Measurements from ENCODE around the gene TPRG1L. TPM values are rescaled to one million over a fixed set of nuclear protein-coding genes. Genes with fewer than 3 reads are reported as not detected.

Gene TPRG1L
- total and polyA plus RNA-seq, 10 of the 15 experiments (the other 5 are each of a cell fraction or from before 2014, with no cell fraction given): 1.5 to 16.5 (median 8.0) TPM

DNA sequence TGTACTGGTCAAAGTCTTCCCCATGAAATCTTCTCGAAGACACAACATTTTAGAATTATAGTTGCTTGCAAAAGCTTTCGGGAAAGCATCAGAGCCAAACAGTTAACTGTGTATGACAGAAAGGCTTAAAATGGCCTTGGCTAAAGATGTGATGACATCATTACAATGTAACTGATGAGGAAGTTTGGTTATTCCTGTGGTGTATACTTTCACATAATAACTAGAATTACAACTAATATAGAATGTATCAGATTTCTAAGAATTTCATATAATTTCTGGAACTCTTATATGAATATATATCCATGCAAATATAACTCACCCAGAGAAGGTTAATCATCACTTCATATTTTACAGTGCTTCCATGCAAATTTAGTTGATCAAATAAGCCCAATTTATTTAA, 35.9 kb downstream of the TPRG1L start:
- H3K9me3 ChIP-seq (replicated peaks; ENCODE audit: control insufficient read depth, insufficient read depth, low read length): no peaks in the 10 kb centered on the region
- no peak overlapping the region for H2AFZ ChIP-seq (ENCODE audit: control insufficient read depth, low read depth, low read length)
- ChIA-PET SMC1A (ENCODE audit: uncharacterized antibody, unreplicated experiment) (interaction anchor here (1.0 to 1.1 kb wide), 3 partner anchors 13 to 33 kb away, joined by 3 read pairs; no protein-coding TSS in a partner anchor), RAD21 (ENCODE audit: unreplicated experiment) (no interaction called here), CTCF (interaction anchor here (0.7 to 0.9 kb wide), 2 partner anchors 12 to 64 kb away, joined by 3 read pairs; no protein-coding TSS in a partner anchor), POLR2A (no interaction called here)
- ATAC-seq: no peak
- peaks cover 62% of the 10 kb centered on the region for H3K4me1 ChIP-seq (ENCODE audit: control insufficient read depth, insufficient read depth, low read length)
- in situ Hi-C loops (cut with MboI): no loop called here
- TF ChIP-seq RAD51 (IDR thresholded peaks at IDR 0.05) (no peak), FOXM1 (IDR thresholded peaks at IDR 0.05; ENCODE audit: low read depth, low read length) (peak; percentile 26; the same call in 1 of the 2 replicates), JUNB (IDR thresholded peaks at IDR 0.05) (peak; percentile 38), ZNF592 (IDR thresholded peaks at IDR 0.05) (no peak), CREB1 (IDR thresholded peaks at IDR 0.05; ENCODE audit: low read depth) (peak; percentile 82), ZBTB11 (CRISPR knock-in tag; IDR thresholded peaks at IDR 0.05) (no peak), ELK1 (IDR thresholded peaks at IDR 0.05; ENCODE audit: low read depth, low read length) (no peak), CREM (IDR thresholded peaks at IDR 0.05; ENCODE audit: low read depth) (peak; percentile 68), RUNX3 (IDR thresholded peaks at IDR 0.05; ENCODE audit: low read length) (peak; percentile 61; the same call in 1 of the 2 replicates), IKZF2 (IDR thresholded peaks at IDR 0.05) (0 out of 4 replicates have a peak, but pooled peaks of 1 of the 2 experiments have one; percentile 12), ATF7 (IDR thresholded peaks at IDR 0.05; ENCODE audit: low read depth) (peak; percentile 96)
- TF ChIP-seq, protein P1, sequence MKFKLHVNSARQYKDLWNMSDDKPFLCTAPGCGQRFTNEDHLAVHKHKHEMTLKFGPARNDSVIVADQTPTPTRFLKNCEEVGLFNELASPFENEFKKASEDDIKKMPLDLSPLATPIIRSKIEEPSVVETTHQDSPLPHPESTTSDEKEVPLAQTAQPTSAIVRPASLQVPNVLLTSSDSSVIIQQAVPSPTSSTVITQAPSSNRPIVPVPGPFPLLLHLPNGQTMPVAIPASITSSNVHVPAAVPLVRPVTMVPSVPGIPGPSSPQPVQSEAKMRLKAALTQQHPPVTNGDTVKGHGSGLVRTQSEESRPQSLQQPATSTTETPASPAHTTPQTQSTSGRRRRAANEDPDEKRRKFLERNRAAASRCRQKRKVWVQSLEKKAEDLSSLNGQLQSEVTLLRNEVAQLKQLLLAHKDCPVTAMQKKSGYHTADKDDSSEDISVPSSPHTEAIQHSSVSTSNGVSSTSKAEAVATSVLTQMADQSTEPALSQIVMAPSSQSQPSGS (IDR thresholded peaks at IDR 0.05; ENCODE audit: low read length): peak; percentile 57; the same call in 1 of the 2 replicates
- DNase-seq (ENCODE audit: low read depth, low spot score): no peak
- peak overlapping the region; percentile 32; the same call in 1 of the 2 replicates for H3K4me3 ChIP-seq
- H4K20me1 ChIP-seq (ENCODE audit: control insufficient read depth, insufficient read depth): no peaks in the 10 kb centered on the region
- WGBS (ENCODE audit: insufficient coverage, insufficient replicate concordance, low lambda C conversion rate, missing lambda C conversion rate): 18% methylated on average over 2 of the region's 2 CpGs
- no peaks in the 10 kb centered on the region for H3K27me3 ChIP-seq (replicated peaks in 1 of 2; ENCODE audit: control insufficient read depth in 2 of 2, insufficient read depth in 2 of 2, low read length in 1 of 2)
- no TSS peak for BruUV-seq (replicated peaks)
- H3K27ac ChIP-seq (ENCODE audit: control insufficient read depth, insufficient read depth): peak overlapping the region; percentile 14
- intact Hi-C loops (cut with micrococcal nuclease; ENCODE audit: unreplicated experiment): no loop called here
- peak overlapping the region; percentile 71; the same call in 1 of the 2 replicates for H3K4me2 ChIP-seq (ENCODE audit: control insufficient read depth, insufficient read depth)
- H3K36me3 ChIP-seq (ENCODE audit: control insufficient read depth in 2 of 2, insufficient read depth in 2 of 2, low read length in 1 of 2): peaks cover 0 to 2% of the 10 kb centered on the region in 2 experiments; a peak in 2 of 4 replicates
- H3K79me2 ChIP-seq (ENCODE audit: control insufficient read depth, insufficient read depth, low read length): peaks cover 86% of the 10 kb centered on the region
- no peak overlapping the region for H3K9ac ChIP-seq (ENCODE audit: control insufficient read depth, insufficient read depth, low read length)
- no peak for FAIRE-seq

All from GM12878 (cell line).